ENCODE results near the gene FLNB. TPM values are rescaled to one million over a fixed set of nuclear protein-coding genes. Genes with fewer than 3 reads are reported as not detected.

FLNB gene
- total and polyA plus RNA-seq, 2 of the 13 experiments (the other 11 are each of a cell fraction or from before 2014, with no cell fraction given), result 106 to 130 TPM

GRCh38 chr3:57961828-57962447 lies 46.3 kb upstream of the FLNB start (continued):
- TF ChIP-seq WIZ (CRISPR knock-in tag; IDR thresholded peaks at IDR 0.05) (0 out of 2 replicates have a peak, but pooled peaks have one; percentile 34), ZNF776 (CRISPR knock-in tag; IDR thresholded peaks at IDR 0.05) (no peak), CEBPB (IDR thresholded peaks at IDR 0.05; ENCODE audit: borderline replicate concordance, low read depth, low read length) (peak; percentile 53; the same call in 1 of the 2 replicates), ZNF274 (CRISPR knock-in tag; IDR thresholded peaks at IDR 0.05) (no peak), ZNF768 (CRISPR knock-in tag; IDR thresholded peaks at IDR 0.05) (peak; percentile 98), RAD21 (CRISPR knock-in tag; IDR thresholded peaks at IDR 0.05) (peak; percentile 78), ZNF761 (CRISPR knock-in tag; conservative IDR thresholded peaks at IDR 0.05) (0 out of 2 replicates have a peak, but pooled peaks have one; percentile 11), ZMYM3 (CRISPR knock-in tag; IDR thresholded peaks at IDR 0.05) (peak; percentile 94), RBAK (CRISPR knock-in tag; IDR thresholded peaks at IDR 0.05) (no peak), HOXA3 (CRISPR knock-in tag; IDR thresholded peaks at IDR 0.05) (no peak), RCOR2 (CRISPR knock-in tag; IDR thresholded peaks at IDR 0.05) (peak; percentile 55; the same call in 1 of the 2 replicates), SCMH1 (CRISPR knock-in tag; IDR thresholded peaks at IDR 0.05; ENCODE audit: borderline replicate concordance) (no peak), ZNF501 (CRISPR knock-in tag; IDR thresholded peaks at IDR 0.05) (peak; percentile 73), STAG1 (CRISPR knock-in tag; IDR thresholded peaks at IDR 0.05) (peak; percentile 74), SIX1 (CRISPR knock-in tag; IDR thresholded peaks at IDR 0.05; ENCODE audit: borderline replicate concordance) (peak; percentile 19; the same call in 1 of the 2 replicates), SMC3 (IDR thresholded peaks at IDR 0.05; ENCODE audit: low read length) (peak; percentile 50; the same call in 1 of the 2 replicates), ZNF512 (CRISPR knock-in tag; IDR thresholded peaks at IDR 0.05) (no peak), PCBP2 (optimal IDR thresholded peaks at IDR 0.05; ENCODE audit: low read depth, low read length, poor library complexity, severe bottlenecking) (no peak), FOXO1 (CRISPR knock-in tag; IDR thresholded peaks at IDR 0.05) (no peak), ZNF136 (CRISPR knock-in tag; IDR thresholded peaks at IDR 0.05; ENCODE audit: low read depth) (peak; percentile 3; the same call in 1 of the 2 replicates)
